NOMO-1 treated with DMSO at 0.1 percent for 48 hours (cell line): ENCODE results near the gene FANCI.

ENCODE experiments used
- DNase-seq: peaks from one replicate; lab custom pipeline; 2025; ENCODE audit not compliant: unreplicated experiment; lab: John Stamatoyannopoulos, UW

FANCI gene

GRCh38 chr15:89359471-89360293, 115.9 kb downstream of the FANCI start:
- no peak for DNase-seq

- no peak for DNase-seq
Measured at GRCh38 chr15:89360294-89360971, 116.7 kb downstream of the FANCI start.

DNA sequence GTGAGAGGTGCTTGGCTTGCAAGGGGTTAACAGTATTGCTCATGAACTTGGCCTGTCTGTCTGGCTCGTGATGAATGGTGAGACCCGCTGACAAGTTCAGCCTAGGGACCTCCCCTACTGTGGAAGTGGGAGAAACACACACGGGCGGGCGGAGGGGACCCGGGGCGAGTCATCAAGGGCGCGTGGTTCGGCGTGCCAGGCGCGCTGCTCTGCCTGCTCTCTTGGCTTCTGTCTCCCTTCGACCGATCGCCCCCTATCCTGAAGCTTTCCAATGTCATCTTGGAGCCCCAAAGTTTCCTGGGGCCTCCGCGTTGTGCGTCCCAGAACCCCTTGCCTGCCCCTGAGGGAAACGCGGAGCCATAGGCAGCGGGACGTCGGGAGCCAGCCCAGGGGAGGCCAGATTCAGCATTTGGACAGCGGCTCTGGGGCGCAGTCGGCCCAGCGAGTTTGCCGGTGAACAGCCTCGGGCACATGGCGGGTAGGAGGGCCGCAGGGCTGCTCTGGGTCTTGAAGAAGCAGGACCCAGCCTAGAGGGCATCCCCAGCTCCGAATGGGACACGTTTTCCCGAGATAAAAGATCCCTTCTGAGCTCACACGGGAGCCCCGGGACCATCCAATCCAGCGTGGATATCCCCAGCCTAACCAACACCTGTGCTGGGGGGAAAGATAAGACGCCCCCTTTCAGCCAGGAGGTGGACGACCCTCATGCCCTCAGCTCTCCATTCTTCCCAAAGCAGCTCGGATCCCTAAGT, 117.8 kb downstream of the FANCI start:
- peak; percentile 60 for DNase-seq

DNA sequence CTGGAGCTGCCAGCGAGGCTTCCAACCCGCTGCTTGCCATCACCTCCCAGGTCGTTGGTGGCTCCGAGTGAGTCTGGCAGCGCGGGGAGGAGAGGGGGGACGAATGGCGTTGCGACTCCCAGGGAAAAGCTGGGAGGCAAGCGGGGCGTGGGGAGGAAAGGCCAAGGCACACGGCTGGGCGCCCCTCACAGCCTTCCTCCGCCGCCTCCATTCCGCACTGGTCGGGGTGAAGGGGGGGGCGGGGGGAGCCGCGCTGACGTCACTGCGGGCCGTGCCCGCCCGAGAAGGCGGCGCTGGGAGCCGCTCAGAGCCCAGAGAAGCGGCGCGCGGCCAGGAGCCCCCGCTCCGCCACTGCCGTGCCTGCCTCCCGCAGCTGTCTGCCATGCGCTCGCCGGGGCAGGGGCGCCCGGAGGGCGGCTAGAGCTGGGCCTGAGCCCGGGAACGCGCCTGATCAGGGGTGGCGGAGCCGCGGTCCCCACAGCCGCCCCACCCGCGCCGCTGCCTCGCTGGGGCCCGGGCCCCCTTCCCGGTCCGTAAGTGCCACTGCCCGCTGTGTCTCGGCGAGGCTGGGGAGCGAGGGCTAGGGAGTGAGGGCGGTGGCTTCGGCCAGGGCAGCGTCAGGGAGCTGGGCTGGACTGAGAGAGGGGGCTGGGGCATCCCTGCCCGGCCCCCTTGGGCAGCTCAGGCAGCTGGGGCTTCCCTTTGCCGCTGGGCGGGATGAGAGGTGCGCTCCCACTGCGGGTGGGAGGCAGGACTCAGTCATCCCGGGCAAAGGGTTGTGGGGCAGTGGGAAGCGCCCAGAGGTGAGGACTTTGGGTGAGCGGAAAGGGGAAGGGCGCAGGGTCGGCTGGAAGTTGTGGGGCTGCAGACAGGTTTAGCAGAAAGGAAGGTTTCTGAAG, 118.7 kb downstream of the FANCI start:
- peak; percentile 10 for DNase-seq

- peak; percentile 57 for DNase-seq
Measured at GRCh38 chr15:89363133-89363532, 119.4 kb downstream of the FANCI start.

DNA sequence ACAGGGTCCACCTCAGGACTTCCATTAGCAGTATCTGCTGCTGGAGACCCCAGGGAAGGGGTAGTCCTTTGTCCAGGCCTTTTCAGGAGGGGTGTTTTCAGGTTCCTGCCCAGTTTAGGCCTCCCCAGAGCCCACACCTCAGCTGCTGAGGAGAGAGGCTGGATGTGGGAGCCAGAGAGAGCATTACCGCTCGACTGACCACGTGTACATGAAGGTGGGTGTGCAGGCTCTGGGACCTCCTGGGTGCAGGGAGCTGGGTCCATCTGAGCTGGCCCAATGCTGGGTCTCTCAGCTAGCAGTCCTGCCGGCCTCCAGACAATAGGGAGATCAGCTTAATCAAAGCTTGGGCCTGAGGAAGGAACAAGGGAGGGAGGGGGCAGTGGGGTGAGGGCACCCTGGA, 120.0 kb downstream of the FANCI start:
- no peak for DNase-seq

GRCh38 chr15:89364341-89364740, 120.6 kb downstream of the FANCI start:
- DNase-seq = peak; percentile 86

GRCh38 chr15:89364741-89365450, 121.1 kb downstream of the FANCI start:
- DNase-seq = no peak

DNA sequence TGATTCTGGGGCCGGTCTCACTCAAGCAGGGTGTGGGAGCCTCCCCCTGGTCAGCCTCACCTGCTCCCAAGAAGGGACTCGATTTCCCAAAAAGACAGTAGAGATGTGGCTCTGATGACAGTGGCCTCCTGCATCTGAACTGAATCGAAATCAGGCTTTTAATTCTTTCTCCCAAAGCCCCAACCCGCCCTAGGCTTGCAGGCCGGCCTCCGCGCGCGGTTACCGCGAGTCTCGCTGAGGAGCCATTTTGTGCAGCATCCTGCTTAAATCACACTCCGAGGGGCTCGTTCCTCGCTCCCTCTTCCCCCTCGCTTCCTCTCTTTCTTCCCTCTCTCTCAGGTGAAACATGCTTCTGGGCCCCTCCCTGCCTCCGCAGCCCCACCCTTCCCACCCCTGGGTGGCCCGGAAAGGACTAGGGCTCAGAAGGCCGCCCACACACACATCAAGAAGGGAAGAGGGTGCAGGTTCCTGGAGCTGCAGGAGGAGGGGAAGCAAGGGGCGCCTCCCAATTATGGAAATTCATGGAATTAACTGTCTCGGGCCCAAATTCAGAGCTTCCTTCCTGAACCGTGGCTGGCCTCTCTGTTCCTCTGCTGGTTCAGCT, 121.8 kb downstream of the FANCI start:
- DNase-seq = no peak
